Stimulated activated CD4-positive, alpha-beta T cell treated with anti-CD3 and anti-CD28 coated beads, Interleukin-12 subunit alpha, Interleukin-12 subunit beta, amount 100 ng/mL, for 4 hours (primary cell): ENCODE measurements around the gene HSD3B2.

Source experiments
- DNase-seq: peaks from one replicate; pipeline ENCODE4 v3.0.0-alpha.2; 2020

The HSD3B2 gene

GRCh38 chr1:119404736-119405135 lies 10.2 kb upstream of the HSD3B2 start:
- DNase-seq, result no peak

DNA sequence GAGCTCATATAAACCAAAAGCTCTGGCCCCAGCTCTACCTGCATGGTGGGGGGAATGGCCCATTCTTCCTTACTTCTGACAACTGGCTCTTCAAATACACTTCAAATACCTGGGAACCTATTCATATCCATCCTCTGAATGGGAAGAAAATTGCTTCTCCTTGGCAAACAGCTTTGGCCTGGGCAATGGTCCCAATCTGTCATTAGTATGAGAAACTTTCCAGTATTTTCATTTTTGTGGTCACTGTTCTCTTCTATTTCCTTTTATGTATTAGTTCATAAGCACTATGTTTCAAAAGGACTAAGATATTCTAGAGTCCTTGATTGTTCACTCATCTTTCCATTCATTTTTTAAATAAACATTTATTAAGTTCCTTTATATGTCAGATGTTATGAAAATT lies 5.2 kb upstream of the HSD3B2 start:
- no peak for DNase-seq

DNA sequence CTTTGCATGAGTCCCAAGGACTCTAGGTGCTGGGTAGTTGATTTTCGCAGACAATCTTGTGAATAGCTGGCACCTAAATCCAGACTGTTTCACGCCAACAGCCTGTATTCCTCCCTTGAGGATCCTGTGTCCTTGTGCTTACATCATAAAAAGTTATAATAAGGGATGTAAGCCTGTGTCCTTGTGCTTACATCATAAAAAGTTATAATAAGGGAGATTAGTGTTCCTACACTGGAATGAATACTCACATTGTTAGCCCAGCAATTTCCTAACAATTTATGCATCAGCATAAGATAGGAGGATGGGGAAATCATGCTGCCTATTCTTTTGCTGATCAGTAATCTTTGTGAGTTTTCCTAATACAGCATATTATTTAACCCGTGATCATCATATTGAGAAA lies 4.0 kb upstream of the HSD3B2 start:
- no peak for DNase-seq

GRCh38 chr1:119416006-119416640 lies 1.2 kb downstream of the HSD3B2 start:
- DNase-seq, result no peak

- no peak for DNase-seq
Observed at GRCh38 chr1:119419109-119419508, 4.2 kb downstream of the HSD3B2 start.

DNA sequence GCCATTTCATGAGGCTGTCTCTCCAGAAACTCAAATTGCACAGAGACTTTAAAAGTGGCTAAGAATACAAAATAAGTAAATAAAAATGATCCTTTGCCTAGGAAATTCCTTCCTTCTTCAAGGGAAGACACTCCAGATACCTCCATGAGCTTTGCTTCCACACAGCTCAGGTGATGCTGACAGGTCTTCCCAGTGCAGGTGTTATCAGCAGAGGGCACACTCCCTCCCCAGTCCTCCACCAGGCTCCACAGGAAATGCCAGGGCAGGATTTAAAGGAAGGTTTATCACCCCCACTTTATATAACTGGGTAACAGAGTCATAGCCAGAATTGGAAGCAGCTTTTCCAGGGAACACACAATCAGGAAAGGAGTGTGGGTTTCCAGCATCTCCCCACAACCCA lies 5.7 kb downstream of the HSD3B2 start:
- DNase-seq, result no peak

DNA sequence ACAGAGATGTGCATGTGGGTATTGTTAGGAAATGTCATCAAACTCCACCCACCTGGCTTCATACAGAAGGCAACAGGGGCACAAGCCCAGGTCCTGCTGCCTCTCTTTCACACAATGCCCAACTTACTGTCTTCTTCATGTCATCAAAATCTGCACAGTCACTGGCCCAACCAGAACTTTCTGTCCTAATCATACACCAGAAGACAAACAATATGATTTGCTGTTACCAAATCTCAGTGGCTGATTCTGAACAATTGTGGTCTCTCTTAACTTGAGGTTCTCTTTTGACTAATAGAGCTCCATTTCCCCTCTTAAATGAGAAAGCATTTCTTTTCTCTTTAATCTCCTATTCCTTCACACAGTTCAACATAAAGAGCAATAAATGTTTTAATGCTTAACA lies 7.7 kb downstream of the HSD3B2 start:
- DNase-seq, result no peak

DNA sequence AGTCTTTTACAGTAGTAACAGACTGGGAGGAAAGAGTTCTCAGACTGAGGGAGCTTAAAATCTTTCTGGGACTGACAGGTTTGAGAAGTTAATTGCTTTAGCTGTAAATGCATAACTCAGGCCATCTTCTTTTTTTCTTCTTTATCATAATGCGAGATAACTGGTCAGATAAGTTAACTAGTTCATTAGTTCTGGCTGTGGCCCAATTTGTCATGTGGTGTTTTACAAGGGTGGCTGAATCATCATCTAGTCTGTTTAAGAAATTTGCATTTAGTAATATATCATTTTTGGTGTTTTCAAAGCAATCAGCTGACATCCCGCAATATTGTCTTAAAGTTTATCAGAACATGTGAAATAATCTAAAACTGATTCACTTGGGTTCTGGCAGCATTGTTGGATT lies 14.0 kb downstream of the HSD3B2 start:
- DNase-seq, result no peak

- no peak for DNase-seq
Observed at GRCh38 chr1:119429687-119430086, 14.7 kb downstream of the HSD3B2 start.

GRCh38 chr1:119430486-119430885 lies 15.5 kb downstream of the HSD3B2 start:
- DNase-seq, result no peak

DNA sequence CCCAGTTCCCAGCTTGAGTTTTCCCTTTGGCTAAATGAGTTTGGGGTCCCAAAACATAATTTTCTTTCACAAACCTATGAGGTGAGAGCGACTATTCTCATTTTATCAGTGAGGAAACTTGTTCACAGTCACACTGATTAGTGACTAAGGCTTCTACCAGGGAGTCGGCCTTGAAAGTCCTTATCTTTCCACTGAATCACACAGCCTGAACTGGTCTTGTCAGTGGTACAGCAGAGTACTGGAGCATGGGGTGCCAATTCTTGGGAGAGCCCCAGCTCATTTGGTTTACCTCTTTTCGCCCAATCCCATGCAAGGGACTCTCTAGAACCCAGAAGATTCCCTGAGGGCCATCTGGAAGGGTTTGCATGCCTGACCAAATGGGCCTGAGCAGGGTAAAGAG lies 16.9 kb downstream of the HSD3B2 start:
- DNase-seq, result no peak

DNA sequence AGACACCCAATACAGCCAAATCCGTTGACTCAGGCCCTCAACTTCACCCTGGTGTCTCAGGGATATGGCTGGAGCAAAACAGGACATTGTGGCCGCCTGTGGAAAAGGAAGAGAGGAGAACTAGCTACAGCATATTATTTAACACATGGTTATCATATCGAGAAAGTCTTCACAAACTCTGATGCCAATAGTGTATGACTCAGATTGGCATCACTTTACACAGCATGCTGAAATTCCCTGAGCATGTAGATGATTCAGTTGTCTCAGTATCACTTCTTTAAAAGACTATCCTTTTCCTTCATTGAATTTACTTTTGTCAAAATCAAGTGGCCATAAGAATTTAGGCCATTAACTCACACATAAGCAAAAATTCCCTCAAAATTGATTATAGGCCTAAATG lies 20.1 kb downstream of the HSD3B2 start:
- no peak for DNase-seq

DNA sequence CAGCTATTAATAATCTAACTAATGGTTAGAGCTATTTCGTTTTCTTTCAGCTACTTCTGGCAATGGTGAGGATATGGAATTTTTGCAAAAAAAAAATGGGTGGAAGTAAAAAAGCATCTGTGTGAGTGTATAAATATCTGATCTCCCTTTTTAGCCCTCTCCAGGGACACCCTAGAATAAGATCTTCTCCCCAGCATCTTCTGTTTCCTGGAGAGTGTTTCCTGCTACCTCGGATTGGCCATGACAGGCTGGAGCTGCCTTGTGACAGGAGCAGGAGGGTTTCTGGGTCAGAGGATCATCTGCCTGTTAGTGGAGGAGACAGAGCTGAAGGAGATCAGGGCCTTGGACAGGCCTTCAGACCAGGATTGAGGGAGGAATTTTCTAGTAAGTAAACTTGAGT lies 23.8 kb downstream of the HSD3B2 start:
- no peak for DNase-seq

DNA sequence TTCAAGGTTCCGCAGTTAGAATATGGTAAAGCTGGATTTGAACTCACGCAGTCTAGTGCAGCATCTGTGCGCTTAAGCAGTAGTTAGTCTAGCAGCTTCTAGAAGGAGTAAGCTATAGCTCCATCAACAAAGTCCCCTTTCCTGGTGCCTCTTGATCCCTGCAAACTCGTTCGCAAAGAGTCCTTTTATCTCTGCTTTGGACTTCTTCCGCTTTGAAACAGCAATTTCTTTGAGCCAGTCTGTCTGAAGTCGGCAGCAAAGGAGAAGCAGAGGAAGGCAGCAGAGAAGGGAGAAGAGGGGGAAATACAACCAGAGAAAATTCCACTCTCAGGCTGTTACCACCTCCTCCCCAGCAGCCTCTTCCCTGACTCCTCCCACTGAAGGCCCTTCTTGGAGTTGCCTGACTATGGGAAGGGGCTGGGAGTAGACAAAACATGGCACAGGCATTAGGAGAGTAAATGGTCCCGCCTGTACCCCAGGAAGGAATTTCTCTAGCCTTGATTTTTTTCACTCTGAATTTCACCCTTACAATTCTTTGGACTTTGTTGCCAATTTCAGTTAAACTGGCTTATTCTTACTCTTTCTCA lies 25.9 kb downstream of the HSD3B2 start:
- no peak for DNase-seq

DNA sequence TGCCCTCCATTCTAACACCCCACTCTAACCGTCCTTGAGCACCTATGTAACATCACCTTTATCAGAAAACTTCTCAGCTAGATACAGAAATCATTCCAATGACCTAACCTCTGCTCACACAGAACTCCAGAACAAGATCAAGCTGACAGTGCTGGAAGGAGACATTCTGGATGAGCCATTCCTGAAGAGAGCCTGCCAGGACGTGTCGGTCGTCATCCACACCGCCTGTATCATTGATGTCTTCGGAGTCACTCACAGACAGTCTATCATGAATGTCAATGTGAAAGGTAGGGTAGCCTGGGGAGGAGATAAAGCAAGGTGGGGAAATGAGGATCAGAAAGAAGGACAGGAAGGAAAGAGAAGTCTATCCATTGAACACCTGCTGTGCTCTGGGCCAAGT lies 27.8 kb downstream of the HSD3B2 start:
- no peak for DNase-seq

DNA sequence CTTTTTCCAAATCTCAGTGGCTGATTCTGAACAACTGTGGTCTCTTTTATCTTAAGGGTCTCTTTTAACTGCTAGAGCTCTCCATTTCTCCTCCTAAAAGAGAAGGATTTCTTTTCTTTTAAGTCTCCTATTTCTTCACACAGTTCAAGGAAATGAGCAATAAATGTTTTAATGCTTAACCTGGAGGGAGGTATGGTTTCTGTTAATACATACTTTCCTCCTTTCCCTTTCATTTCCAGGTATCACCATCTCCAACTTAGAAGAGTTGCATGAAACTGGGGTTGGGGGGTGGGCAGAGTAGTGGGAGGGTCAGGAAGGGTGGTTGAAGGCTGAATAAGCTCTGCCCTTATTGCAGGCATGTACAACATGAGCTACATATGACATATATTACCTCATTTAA lies 31.4 kb downstream of the HSD3B2 start:
- no peak for DNase-seq

GRCh38 chr1:119447344-119448126 lies 32.6 kb downstream of the HSD3B2 start:
- no peak for DNase-seq

DNA sequence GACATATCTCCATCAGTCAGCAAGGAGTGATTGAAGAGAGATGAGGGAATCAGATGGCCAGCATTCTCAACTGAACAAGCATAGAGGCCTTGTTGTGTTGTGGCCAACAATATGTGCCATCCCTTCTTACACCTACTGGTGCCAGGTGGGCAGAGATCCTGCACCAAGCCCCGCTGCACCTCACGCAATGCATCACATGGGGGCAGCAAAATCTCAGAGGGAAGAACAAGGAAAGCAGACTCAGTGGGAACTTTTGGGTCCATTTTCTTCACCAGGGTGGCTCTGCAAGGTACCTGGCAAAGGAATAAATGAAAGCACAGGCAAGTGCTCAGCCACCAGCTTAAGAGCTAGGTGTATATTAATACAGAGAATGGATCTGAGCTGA lies 33.2 kb downstream of the HSD3B2 start:
- DNase-seq, result no peak

- DNase-seq, result no peak
Observed at GRCh38 chr1:119449971-119450370, 35.0 kb downstream of the HSD3B2 start.

DNA sequence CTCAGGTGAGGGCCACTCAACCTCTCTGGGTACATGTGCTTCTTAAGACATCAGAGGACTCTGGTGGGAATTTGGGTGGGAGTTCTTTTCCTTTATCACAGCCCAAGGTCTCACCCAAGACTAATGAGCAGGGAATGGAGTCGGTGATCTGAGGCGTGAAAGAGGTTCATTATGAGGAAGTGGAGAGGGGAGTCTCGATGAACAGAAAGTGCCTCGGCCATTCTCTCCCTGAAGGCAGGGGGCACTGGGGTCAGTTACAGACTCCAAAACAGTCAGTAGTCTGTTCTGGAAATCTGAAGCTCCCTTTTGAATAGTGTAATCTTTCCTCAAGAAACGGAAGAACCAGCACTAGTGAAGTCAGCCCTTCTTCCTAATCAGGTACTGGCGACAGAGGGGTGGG lies 36.2 kb downstream of the HSD3B2 start:
- no peak for DNase-seq

DNA sequence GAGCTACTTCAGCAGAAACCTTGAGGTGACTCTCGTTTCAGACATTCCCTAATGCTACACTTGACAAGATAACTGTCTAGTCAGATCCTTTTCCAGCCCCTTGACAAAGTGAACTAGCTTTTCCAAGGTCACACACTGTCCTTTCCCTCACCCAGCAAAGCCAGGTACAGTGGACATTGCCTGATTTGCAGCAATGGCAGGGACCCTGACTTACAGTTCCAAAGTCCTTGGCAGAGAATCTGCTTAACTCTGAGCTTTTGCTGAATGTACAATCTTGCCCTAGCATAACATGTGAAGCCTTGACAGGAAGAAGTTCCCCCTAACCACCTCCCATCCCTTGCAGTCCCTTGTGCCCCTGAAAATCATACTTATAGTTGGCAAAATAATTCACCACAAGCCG lies 37.1 kb downstream of the HSD3B2 start:
- DNase-seq, result no peak

DNA sequence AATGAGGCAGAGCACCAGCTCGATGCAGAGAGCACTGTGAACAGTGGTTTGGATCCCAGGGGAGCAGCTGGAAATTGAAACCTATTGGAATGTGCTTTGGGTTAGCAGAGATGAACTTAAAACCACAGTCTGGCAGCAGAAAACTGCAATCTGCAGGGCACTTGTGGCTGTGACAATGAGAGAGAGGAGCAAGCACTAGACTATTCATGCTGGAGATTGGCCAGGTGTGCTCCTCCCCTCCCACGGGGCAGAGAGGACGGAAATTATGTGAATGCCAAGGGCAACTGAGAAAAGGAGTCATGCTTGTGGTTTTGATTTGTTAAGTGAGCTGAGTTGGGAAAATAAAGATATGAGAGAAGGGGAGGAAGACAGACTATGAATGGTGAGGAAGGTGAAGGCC lies 38.1 kb downstream of the HSD3B2 start:
- DNase-seq, result no peak

GRCh38 chr1:119462964-119463363 lies 48.0 kb downstream of the HSD3B2 start:
- DNase-seq, result no peak

DNA sequence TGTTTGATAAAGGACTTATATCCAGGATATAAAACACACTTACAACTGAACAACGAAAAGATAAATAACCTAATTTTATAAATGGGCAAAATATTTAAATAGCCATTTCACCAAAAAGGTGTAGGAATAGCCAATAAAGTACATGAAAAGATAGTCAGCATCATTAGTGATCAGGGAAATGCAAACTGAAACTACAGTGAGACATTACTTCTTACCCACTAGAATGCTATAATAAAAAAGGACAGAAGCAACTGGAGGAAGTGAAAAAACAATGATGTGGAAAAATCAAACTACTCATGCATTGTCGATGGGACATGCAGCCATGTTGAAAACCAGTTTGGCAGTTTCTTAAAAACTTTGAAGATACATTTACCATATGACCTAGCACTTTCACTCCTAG lies 48.6 kb downstream of the HSD3B2 start:
- DNase-seq, result no peak

DNA sequence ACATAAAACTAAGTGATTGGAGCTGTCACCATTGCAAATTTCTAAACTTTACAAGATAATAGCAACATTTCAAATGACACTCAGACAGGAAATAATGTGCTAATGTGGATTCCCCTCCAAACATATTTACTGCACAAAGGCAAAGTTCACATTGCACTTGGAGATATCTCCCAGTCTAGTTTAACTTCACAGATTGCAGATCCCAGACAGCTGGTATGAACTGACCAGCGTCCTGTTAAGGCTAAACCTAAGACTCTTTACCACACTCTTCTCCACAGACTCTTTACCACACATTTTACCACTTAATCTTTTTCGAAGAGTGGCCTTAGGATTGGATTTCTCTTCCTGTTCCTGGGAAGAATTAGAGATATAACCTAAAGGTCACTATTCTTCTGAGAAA lies 51.5 kb downstream of the HSD3B2 start:
- no peak for DNase-seq
